Lower leg skin (tissue), 4 donors: ENCODE results near the gene TTC22. TPM values are rescaled to one million over a fixed set of nuclear protein-coding genes. Genes with fewer than 3 reads are reported as not detected.
A peak's percentile ranks its signal among the peaks of the same experiment; 100 is the strongest.

ENCODE experiments used
- DNase-seq, 2 donors: peaks; one replicate each; pipeline ENCODE4 v3.0.0-alpha.2; 2019; ENCODE audit warnings: low spot score in 2 of 2
- H3K4me3 ChIP-seq: fragments of 200-600 bp; sonication (generic); 2 replicates; pipeline ENCODE4 v1.5.1; 2017; ENCODE audit warnings: mild to moderate bottlenecking, low read depth; ENCODE audit not compliant: poor library complexity, severe bottlenecking
- CTCF ChIP-seq, 3 donors: fragments of 450-650 bp; IDR thresholded peaks; one replicate each; pipeline ENCODE4 v1.5.1; 2016; ENCODE audit warnings: antibody characterized with exemption in 3 of 3, mild to moderate bottlenecking in 3 of 3, moderate library complexity in 2 of 3
- POLR2A ChIP-seq, 2 donors: fragments of 450-650 bp; IDR thresholded peaks; one replicate each; pipeline ENCODE4 v1.6.1; 2016 to 2017; ENCODE audit warnings: antibody characterized with exemption in 2 of 2, mild to moderate bottlenecking in 1 of 2, moderate library complexity in 1 of 2
- WGBS, 2 donors: methylation state at CpG; one replicate each; pipeline ENCODE4 v1.1.5; 2018; 5-methylcytosine and 5-hydroxymethylcytosine counted together
- intact Hi-C: fragments of 100-400 bp; cut with DNase I; formaldehyde crosslinking; loops from one replicate; pipeline ENCODE4 v1.15.0; 2023; ENCODE audit warnings: low total_unique reads
- total RNA-seq, 4 donors: library from RNA; depleted of rRNA; stranded (reverse); fragments of >200 nt; gene quantifications; one replicate each; pipeline ENCODE4 v1.1.0, GENCODE V29; 2016

The TTC22 gene
- total RNA-seq, 4 donors from 2014 or later = 49.1 to 76.6 (median 65.7) TPM

GRCh38 chr1:54846716-54847284 lies 45.7 kb upstream of the TTC22 start:
- intact Hi-C loops = no loop called here
- peak in 1 of 2 donors; percentile 67 for DNase-seq
- 81 to 90% methylated on average over 9 of the region's 9 CpGs for WGBS, 2 donors
- H3K4me3 ChIP-seq = no peak overlapping the region
- TF ChIP-seq CTCF (IDR thresholded peaks at IDR 0.05) (no peak), POLR2A (IDR thresholded peaks at IDR 0.05) (no peak)

GRCh38 chr1:54846301-54846700 lies 45.2 kb upstream of the TTC22 start:
- intact Hi-C loops = no loop called here
- no peak for TF ChIP-seq CTCF (IDR thresholded peaks at IDR 0.05)
- TF ChIP-seq POLR2A (IDR thresholded peaks at IDR 0.05) = no peak
- no peak overlapping the region for H3K4me3 ChIP-seq
- DNase-seq = peak in 1 of 2 donors; percentile 70
- WGBS, 2 donors = 94 to 100% methylated on average over 3 of the region's 3 CpGs

- intact Hi-C loops = no loop called here
- TF ChIP-seq POLR2A (IDR thresholded peaks at IDR 0.05) (no peak), CTCF (IDR thresholded peaks at IDR 0.05) (no peak)
- DNase-seq = peak in 1 of 2 donors; percentile 29
- no peak overlapping the region for H3K4me3 ChIP-seq
- WGBS, 2 donors = 92 to 94% methylated on average over 5 of the region's 5 CpGs
These were observed 44.6 kb upstream of the TTC22 start for GRCh38 chr1:54845772-54846171.

- DNase-seq = peak in 1 of 2 donors; percentile 46
- intact Hi-C loops = no loop called here
- 92 to 94% methylated on average over 3 of the region's 3 CpGs for WGBS, 2 donors
- TF ChIP-seq CTCF (IDR thresholded peaks at IDR 0.05) (no peak), POLR2A (IDR thresholded peaks at IDR 0.05) (no peak)
- H3K4me3 ChIP-seq = no peak overlapping the region
These were observed 43.4 kb upstream of the TTC22 start for GRCh38 chr1:54844564-54844963.

GRCh38 chr1:54843449-54843848 lies 42.3 kb upstream of the TTC22 start:
- no peak for TF ChIP-seq POLR2A (IDR thresholded peaks at IDR 0.05)
- TF ChIP-seq CTCF (IDR thresholded peaks at IDR 0.05) = no peak
- intact Hi-C loops = no loop called here
- WGBS, 2 donors = 78 to 94% methylated on average over 5 of the region's 5 CpGs
- peak in 1 of 2 donors; percentile 43 for DNase-seq
- H3K4me3 ChIP-seq = no peak overlapping the region

- DNase-seq = peak in 1 of 2 donors; percentile 70
- TF ChIP-seq POLR2A (IDR thresholded peaks at IDR 0.05) (no peak), CTCF (IDR thresholded peaks at IDR 0.05) (no peak)
- 75 to 85% methylated on average over 9 of the region's 9 CpGs for WGBS, 2 donors
- H3K4me3 ChIP-seq = no peak overlapping the region
- intact Hi-C loops = no loop called here
These were observed 41.8 kb upstream of the TTC22 start for GRCh38 chr1:54842963-54843362.
